ENCODE results near the gene SETD2. TPM values are rescaled to one million over a fixed set of nuclear protein-coding genes. Genes with fewer than 3 reads are reported as not detected.

SETD2 gene
- total and polyA plus RNA-seq, 2 of the 8 experiments (the other 6 are each of a cell fraction or from before 2014, with no cell fraction given): 15.7 to 46.3 TPM

GRCh38 chr3:46992231-46992630 lies 171.7 kb downstream of the SETD2 start:
- FAIRE-seq: no peak
- ChIA-PET CTCF (ENCODE audit: partially characterized antibody) (interaction anchor here (0.6 to 4.3 kb wide), 6 partner anchors 10 to 284 kb away, joined by 3 to 21 read pairs (median 4); no protein-coding TSS in a partner anchor), POLR2A (ENCODE audit: partially characterized antibody) (interaction anchor here (1.3 kb wide), 1 partner anchor 48 kb away, joined by 3 read pairs; no protein-coding TSS in a partner anchor)
- no peak for DNase-seq (ENCODE audit: low read depth in 1 of 2, low spot score in 2 of 2)
- H3K36me3 ChIP-seq (ENCODE audit: control insufficient read depth in 2 of 4, insufficient read depth in 4 of 4, low read length in 3 of 4): peaks cover 0 to 3% (median 1%) of the 10 kb centered on the region in 4 experiments; a peak in 2 of 8 replicates
- peaks cover 0 to 19% (median 8%) of the 10 kb centered on the region in 4 experiments; a peak in 6 of 7 replicates for H3K4me1 ChIP-seq (replicated peaks in 1 of 4; ENCODE audit: control insufficient read depth in 3 of 4, insufficient read depth in 4 of 4, low read length in 3 of 4)
- H3K9ac ChIP-seq (replicated peaks in 1 of 4; ENCODE audit: extremely low read depth in 1 of 4, low read depth in 3 of 4, low read length in 3 of 4): no peak overlapping the region
- H3K4me3 ChIP-seq (ENCODE audit: extremely low read depth in 1 of 4, insufficient read depth in 2 of 4, low read depth in 3 of 4, low read length in 4 of 4): no peak overlapping the region
- no peak overlapping the region for H2BK5ac ChIP-seq (ENCODE audit: low read depth, low read length)
- no peak overlapping the region for H3K14ac ChIP-seq (ENCODE audit: insufficient read length)
- 88% methylated on average over 9 of the region's 9 CpGs; no CpG with 5 or more reads in 1 of the 2 experiments for WGBS, 2 experiments (ENCODE audit: extremely low coverage in 1 of 2, insufficient coverage in 1 of 2, insufficient read length in 1 of 2, insufficient replicate concordance in 2 of 2, low coverage in 1 of 2, low lambda C conversion rate in 2 of 2, missing lambda C conversion rate in 1 of 2)
- H2BK12ac ChIP-seq (ENCODE audit: low read depth, low read length): no peak overlapping the region
- H2AK5ac ChIP-seq (ENCODE audit: low read depth, low read length): no peak overlapping the region
- no peak overlapping the region for H3K4ac ChIP-seq (replicated peaks; ENCODE audit: insufficient read length, low read depth, low read length)
- H3K79me1 ChIP-seq (ENCODE audit: low read depth, low read length): no peaks in the 10 kb centered on the region
- H3K9me3 ChIP-seq (ENCODE audit: insufficient read depth in 2 of 2, low read depth in 1 of 2, low read length in 1 of 2): no peaks in the 10 kb centered on the region
- no peak overlapping the region for H3K4me2 ChIP-seq (ENCODE audit: insufficient read depth in 1 of 2, low read depth in 2 of 2, low read length in 2 of 2)
- no peak overlapping the region for H2BK15ac ChIP-seq (ENCODE audit: low read length)
- H2AFZ ChIP-seq (ENCODE audit: low read length): no peak overlapping the region
- H4K8ac ChIP-seq (ENCODE audit: extremely low read depth, insufficient read depth, low read length): no peak overlapping the region
- H3K23me2 ChIP-seq (ENCODE audit: low read depth, low read length): no peaks in the 10 kb centered on the region
- no peaks in the 10 kb centered on the region for H3K27me3 ChIP-seq (replicated peaks in 1 of 4; ENCODE audit: control insufficient read depth in 3 of 4, extremely low read depth in 1 of 4, insufficient read depth in 3 of 4, low read length in 3 of 4)
- H4K20me1 ChIP-seq (replicated peaks in 1 of 2; ENCODE audit: control insufficient read depth in 1 of 2, insufficient read depth in 2 of 2, low read length in 2 of 2): peaks cover 0 to 4% of the 10 kb centered on the region in 2 experiments
- H3K27ac ChIP-seq (ENCODE audit: low read depth, low read length): no peak overlapping the region
- H4K91ac ChIP-seq (replicated peaks; ENCODE audit: insufficient read length, low read length): no peak overlapping the region
- H3K79me2 ChIP-seq (ENCODE audit: control insufficient read depth in 1 of 2, insufficient read depth in 2 of 2, low read length in 2 of 2): no peaks in the 10 kb centered on the region
- H3K18ac ChIP-seq (ENCODE audit: extremely low read depth, low read length): no peak overlapping the region
- H3K56ac ChIP-seq (replicated peaks; ENCODE audit: insufficient read length, low read depth, low read length): no peak overlapping the region
- no peak overlapping the region for H2BK120ac ChIP-seq (replicated peaks; ENCODE audit: low read depth, low read length)
- no peak overlapping the region for H3K23ac ChIP-seq (ENCODE audit: insufficient read length)
- H4K5ac ChIP-seq (ENCODE audit: insufficient read length, low read depth, low read length): no peak overlapping the region
- H2BK20ac ChIP-seq (ENCODE audit: low read length): no peak overlapping the region
- TF ChIP-seq RNF2 (IDR thresholded peaks at IDR 0.05; ENCODE audit: borderline replicate concordance, low read depth, low read length, missing control alignments, poor library complexity, severe bottlenecking) (no peak), HDAC2 (IDR thresholded peaks at IDR 0.05; ENCODE audit: borderline replicate concordance in 1 of 2, low read depth in 2 of 2, low read length in 2 of 2) (no peak), CEBPB (IDR thresholded peaks at IDR 0.05; ENCODE audit: low read depth, low read length) (no peak), POLR2AphosphoS5 (IDR thresholded peaks at IDR 0.05; ENCODE audit: low read depth, low read length) (no peak), CBX8 (IDR thresholded peaks at IDR 0.05; ENCODE audit: borderline replicate concordance, low read depth, low read length) (no peak), MAFK (IDR thresholded peaks at IDR 0.05; ENCODE audit: low read depth, low read length) (no peak), KDM4A (IDR thresholded peaks at IDR 0.05; ENCODE audit: low read depth, low read length, severe bottlenecking) (no peak), TBP (IDR thresholded peaks at IDR 0.05; ENCODE audit: low read depth, low read length) (no peak), GTF2F1 (IDR thresholded peaks at IDR 0.05; ENCODE audit: borderline replicate concordance, low read depth, low read length) (no peak), SP2 (IDR thresholded peaks at IDR 0.05; ENCODE audit: low read length) (no peak), KDM1A (IDR thresholded peaks at IDR 0.05; ENCODE audit: borderline replicate concordance, low read length) (no peak)
- TF ChIP-seq, protein P1, sequence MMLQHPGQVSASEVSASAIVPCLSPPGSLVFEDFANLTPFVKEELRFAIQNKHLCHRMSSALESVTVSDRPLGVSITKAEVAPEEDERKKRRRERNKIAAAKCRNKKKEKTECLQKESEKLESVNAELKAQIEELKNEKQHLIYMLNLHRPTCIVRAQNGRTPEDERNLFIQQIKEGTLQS (IDR thresholded peaks at IDR 0.05; ENCODE audit: insufficient read depth, low read depth, low read length): no peak

Data from H1 (cell line).